Measurements from ENCODE around the gene PTCHD1. TPM values are rescaled to one million over a fixed set of nuclear protein-coding genes. Genes with fewer than 3 reads are reported as not detected.

Gene PTCHD1
- total and polyA plus RNA-seq, 2 of the 13 experiments (the other 11 are each of a cell fraction or from before 2014, with no cell fraction given): not detected

DNA sequence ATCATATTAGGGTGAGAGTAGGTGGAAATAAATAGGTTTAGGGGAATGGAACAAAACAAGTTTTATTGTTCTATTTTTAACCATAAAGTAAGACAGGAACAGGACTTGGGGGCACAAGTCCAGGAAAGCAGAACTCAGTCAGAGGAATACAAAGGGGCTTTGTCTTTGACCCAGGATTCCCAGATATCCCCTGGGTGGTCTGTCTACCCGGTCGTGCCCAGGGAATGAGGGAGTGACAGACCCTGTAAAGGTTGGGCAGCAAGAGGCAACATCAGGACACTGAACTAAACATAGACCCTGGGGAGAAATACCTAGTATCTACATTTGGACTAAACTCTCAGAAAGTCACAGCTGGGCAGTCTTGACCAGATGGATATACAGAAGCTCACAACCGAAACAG, 50.6 kb downstream of the PTCHD1 start (continued):
- TF ChIP-seq, protein P1, sequence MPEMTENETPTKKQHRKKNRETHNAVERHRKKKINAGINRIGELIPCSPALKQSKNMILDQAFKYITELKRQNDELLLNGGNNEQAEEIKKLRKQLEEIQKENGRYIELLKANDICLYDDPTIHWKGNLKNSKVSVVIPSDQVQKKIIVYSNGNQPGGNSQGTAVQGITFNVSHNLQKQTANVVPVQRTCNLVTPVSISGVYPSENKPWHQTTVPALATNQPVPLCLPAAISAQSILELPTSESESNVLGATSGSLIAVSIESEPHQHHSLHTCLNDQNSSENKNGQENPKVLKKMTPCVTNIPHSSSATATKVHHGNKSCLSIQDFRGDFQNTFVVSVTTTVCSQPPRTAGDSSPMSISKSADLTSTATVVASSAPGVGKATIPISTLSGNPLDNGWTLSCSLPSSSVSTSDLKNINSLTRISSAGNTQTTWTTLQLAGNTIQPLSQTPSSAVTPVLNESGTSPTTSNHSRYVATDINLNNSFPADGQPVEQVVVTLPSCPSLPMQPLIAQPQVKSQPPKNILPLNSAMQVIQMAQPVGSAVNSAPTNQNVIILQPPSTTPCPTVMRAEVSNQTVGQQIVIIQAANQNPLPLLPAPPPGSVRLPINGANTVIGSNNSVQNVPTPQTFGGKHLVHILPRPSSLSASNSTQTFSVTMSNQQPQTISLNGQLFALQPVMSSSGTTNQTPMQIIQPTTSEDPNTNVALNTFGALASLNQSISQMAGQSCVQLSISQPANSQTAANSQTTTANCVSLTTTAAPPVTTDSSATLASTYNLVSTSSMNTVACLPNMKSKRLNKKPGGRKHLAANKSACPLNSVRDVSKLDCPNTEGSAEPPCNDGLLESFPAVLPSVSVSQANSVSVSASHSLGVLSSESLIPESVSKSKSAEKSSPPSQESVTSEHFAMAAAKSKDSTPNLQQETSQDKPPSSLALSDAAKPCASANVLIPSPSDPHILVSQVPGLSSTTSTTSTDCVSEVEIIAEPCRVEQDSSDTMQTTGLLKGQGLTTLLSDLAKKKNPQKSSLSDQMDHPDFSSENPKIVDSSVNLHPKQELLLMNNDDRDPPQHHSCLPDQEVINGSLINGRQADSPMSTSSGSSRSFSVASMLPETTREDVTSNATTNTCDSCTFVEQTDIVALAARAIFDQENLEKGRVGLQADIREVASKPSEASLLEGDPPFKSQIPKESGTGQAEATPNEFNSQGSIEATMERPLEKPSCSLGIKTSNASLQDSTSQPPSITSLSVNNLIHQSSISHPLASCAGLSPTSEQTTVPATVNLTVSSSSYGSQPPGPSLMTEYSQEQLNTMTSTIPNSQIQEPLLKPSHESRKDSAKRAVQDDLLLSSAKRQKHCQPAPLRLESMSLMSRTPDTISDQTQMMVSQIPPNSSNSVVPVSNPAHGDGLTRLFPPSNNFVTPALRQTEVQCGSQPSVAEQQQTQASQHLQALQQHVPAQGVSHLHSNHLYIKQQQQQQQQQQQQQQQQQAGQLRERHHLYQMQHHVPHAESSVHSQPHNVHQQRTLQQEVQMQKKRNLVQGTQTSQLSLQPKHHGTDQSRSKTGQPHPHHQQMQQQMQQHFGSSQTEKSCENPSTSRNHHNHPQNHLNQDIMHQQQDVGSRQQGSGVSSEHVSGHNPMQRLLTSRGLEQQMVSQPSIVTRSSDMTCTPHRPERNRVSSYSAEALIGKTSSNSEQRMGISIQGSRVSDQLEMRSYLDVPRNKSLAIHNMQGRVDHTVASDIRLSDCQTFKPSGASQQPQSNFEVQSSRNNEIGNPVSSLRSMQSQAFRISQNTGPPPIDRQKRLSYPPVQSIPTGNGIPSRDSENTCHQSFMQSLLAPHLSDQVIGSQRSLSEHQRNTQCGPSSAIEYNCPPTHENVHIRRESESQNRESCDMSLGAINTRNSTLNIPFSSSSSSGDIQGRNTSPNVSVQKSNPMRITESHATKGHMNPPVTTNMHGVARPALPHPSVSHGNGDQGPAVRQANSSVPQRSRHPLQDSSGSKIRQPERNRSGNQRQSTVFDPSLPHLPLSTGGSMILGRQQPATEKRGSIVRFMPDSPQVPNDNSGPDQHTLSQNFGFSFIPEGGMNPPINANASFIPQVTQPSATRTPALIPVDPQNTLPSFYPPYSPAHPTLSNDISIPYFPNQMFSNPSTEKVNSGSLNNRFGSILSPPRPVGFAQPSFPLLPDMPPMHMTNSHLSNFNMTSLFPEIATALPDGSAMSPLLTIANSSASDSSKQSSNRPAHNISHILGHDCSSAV (CRISPR knock-in tag; IDR thresholded peaks at IDR 0.05; ENCODE audit: borderline replicate concordance): no peak
- TF ChIP-seq POGZ (CRISPR knock-in tag; IDR thresholded peaks at IDR 0.05) (no peak), RNF2 (conservative IDR thresholded peaks at IDR 0.05; ENCODE audit: low read depth) (no peak), KAT7 (CRISPR knock-in tag; IDR thresholded peaks at IDR 0.05; ENCODE audit: borderline replicate concordance) (no peak), ZNF501 (CRISPR knock-in tag; IDR thresholded peaks at IDR 0.05) (no peak), SRY (CRISPR knock-in tag; IDR thresholded peaks at IDR 0.05) (no peak)
- TF ChIP-seq, protein P2, sequence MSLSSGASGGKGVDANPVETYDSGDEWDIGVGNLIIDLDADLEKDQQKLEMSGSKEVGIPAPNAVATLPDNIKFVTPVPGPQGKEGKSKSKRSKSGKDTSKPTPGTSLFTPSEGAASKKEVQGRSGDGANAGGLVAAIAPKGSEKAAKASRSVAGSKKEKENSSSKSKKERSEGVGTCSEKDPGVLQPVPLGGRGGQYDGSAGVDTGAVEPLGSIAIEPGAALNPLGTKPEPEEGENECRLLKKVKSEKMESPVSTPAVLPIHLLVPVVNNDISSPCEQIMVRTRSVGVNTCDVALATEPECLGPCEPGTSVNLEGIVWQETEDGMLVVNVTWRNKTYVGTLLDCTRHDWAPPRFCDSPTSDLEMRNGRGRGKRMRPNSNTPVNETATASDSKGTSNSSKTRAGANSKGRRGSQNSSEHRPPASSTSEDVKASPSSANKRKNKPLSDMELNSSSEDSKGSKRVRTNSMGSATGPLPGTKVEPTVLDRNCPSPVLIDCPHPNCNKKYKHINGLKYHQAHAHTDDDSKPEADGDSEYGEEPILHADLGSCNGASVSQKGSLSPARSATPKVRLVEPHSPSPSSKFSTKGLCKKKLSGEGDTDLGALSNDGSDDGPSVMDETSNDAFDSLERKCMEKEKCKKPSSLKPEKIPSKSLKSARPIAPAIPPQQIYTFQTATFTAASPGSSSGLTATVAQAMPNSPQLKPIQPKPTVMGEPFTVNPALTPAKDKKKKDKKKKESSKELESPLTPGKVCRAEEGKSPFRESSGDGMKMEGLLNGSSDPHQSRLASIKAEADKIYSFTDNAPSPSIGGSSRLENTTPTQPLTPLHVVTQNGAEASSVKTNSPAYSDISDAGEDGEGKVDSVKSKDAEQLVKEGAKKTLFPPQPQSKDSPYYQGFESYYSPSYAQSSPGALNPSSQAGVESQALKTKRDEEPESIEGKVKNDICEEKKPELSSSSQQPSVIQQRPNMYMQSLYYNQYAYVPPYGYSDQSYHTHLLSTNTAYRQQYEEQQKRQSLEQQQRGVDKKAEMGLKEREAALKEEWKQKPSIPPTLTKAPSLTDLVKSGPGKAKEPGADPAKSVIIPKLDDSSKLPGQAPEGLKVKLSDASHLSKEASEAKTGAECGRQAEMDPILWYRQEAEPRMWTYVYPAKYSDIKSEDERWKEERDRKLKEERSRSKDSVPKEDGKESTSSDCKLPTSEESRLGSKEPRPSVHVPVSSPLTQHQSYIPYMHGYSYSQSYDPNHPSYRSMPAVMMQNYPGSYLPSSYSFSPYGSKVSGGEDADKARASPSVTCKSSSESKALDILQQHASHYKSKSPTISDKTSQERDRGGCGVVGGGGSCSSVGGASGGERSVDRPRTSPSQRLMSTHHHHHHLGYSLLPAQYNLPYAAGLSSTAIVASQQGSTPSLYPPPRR (CRISPR knock-in tag; IDR thresholded peaks at IDR 0.05; ENCODE audit: borderline replicate concordance): no peak
